Stimulated activated CD4-positive, alpha-beta T cell treated with anti-CD3 and anti-CD28 coated beads, Interleukin-2, amount 100 ng/mL, for 4 hours (primary cell): Measurements from ENCODE around the gene PROSER2.

Source experiments
- DNase-seq: peaks from one replicate; pipeline ENCODE4 v3.0.0-alpha.2; 2020; ENCODE audit warnings: low read depth

Gene PROSER2, protein sequence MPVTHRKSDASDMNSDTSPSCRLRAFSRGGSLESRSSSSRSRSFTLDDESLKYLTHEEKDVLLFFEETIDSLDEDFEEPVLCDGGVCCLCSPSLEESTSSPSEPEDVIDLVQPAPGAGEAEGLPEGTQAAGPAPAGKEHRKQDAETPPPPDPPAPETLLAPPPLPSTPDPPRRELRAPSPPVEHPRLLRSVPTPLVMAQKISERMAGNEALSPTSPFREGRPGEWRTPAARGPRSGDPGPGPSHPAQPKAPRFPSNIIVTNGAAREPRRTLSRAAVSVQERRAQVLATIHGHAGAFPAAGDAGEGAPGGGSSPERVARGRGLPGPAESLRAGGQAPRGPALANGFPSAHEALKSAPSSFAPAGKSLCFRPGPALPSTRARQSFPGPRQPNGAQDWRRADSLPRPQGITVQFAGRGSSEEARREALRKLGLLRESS

DNA sequence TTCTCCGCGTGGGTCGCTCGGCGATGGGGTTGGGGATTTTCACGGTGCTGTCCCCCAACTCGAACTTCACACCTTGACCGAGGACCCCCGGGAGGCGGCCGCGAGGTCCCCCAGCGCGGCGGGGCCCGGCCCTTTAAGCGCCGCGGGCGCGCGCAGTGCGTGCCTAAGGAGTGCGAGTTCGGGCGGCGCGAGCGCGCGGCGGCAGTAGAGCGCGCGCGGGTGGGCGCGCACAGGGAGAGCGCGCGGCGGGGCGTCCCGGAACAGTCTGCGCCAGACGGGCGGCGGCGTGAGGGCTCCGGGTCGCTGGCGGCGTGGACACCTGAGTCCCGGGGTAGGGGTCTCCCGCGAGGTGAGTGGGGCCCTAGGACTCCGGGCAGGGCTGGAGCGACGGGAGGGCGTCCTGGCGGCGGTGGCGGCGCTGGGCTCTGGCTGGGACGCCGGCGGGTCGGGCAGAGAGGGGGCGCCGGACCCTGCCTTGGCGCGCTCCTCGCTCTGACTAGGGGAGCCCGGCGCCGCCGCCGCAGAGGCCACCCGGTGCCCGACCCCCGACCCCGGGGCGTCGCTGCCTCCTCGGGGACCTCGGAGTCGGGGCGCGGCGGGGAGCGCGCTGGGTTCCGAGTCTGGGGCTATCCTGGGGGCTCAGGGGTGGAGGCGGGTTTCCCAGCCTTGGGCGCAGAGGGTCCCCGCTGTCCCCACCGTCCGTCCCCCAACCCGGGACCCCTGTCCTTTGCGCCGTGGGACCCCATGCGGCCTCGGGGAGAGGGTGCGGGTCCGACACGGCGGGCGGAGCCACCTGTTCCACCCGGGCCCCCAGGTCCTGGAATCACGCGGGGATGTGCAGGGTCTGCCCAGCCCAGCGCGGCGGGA is at the start of gene PROSER2:
Gene PROSER2, plus strand, starts transcription at position 235 of the 867 bp plus-strand sequence. CDS start 28,722 bp downstream, outside the sequence.
- DNase-seq = peak; percentile 24

- DNase-seq = no peak
Observed at GRCh38 chr10:11773761-11774441, 49.3 kb upstream of the PROSER2 start.

DNA sequence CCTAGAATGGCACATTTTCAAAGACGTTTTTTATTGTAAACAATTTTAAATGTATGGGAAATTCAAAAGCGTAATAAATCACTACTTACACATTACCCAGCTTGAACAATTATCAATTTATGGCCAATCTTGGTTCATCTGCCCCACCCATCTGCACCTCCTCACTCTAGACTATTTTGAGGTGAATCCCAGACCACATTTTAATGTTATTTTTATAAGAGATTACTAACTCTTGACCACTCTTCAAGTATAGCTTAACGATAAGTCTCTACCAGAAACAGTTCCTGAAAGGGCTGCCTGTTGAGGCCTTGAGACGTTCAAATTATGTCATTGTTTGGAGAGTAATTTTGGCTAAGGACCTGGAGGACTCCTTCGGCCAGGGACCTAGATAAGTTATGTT is 47.7 kb upstream of the PROSER2 start:
- no peak for DNase-seq

DNA sequence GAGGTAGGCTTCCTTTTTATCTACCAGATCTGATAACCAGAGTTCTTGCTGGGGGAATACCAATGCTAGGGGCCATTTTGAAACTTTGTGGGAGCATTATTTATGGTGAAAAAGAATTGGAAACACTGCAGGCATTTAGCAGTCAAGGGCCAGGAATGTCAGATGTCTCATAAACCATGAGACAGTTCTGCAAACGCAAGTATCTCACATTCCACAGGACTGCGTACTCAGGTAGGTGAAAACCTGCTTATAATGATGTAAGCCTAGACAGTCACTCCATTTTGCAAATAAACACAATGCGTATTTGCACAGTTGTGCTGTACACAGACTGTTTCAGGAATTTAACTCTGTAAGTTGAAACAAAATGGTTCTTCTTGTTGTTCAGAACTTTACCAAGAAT is 47.1 kb upstream of the PROSER2 start:
- no peak for DNase-seq

- DNase-seq = no peak
Observed at GRCh38 chr10:11781114-11781513, 42.0 kb upstream of the PROSER2 start.

DNA sequence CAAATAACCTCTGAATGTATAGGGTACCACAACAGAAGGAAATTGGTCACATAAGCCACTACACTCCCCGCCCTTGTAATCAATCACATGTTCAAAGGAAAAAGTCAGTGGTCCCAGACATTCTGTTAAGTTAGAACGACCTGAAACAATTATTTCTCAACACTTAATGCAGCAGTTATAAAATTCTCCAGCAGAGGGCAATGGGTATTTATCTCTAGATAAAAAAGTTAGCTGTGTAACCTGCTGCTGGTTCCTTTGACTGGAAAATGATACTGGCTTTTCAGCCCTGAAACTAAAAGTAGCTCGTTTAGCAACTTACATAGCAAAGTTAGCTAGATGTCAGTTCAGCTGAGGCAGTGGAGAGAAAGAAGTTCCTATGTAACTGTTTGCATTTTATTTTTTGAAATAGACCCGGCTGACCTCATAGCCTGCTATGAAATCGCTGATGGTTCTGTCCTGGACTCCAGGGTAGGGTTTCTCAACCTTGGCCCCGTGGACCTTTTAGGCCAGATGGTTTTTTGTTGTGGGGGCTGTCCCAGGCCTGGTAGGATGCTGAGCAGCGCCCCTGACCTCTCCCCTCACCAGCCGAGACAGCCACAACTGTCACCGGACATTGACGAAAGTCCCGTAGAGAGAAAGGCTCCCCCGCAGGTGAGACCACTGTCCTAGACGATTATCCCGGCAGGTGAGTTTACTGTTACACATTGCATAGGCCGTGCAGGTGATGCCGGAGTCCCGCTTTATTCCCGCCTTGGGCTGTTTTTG is 40.2 kb upstream of the PROSER2 start:
- DNase-seq = no peak

GRCh38 chr10:11783558-11783865 is 39.6 kb upstream of the PROSER2 start:
- DNase-seq = no peak

GRCh38 chr10:11787374-11787773 is 35.8 kb upstream of the PROSER2 start:
- no peak for DNase-seq

GRCh38 chr10:11787846-11788245 is 35.3 kb upstream of the PROSER2 start:
- DNase-seq = no peak

GRCh38 chr10:11789306-11789705 is 33.9 kb upstream of the PROSER2 start:
- DNase-seq = no peak

DNA sequence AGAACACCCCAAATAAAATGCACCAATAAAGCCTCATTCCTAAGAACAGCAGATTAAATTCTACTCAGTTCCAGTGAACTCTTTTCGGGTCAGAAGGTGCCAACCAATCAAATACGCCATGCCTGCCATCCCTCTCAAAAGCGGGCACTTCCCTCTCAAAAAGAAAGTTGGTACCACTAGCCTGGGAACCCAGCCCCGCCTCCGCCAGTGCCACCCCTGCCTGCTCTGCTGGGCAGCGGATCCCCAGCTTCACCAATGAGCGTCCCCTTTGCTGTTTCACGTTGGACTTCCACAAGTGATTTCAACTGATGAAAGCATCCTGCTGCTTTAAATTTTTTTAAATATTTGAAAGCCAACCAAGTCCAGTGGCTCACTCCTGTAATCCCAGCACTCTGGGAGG is 33.2 kb upstream of the PROSER2 start:
- no peak for DNase-seq

GRCh38 chr10:11793762-11794479 is 29.2 kb upstream of the PROSER2 start:
- DNase-seq = no peak

GRCh38 chr10:11794566-11794965 is 28.6 kb upstream of the PROSER2 start:
- no peak for DNase-seq

GRCh38 chr10:11795101-11795920 is 27.8 kb upstream of the PROSER2 start:
- DNase-seq = peak; percentile 15

- no peak for DNase-seq
Observed at GRCh38 chr10:11796474-11796873, 26.7 kb upstream of the PROSER2 start.

DNA sequence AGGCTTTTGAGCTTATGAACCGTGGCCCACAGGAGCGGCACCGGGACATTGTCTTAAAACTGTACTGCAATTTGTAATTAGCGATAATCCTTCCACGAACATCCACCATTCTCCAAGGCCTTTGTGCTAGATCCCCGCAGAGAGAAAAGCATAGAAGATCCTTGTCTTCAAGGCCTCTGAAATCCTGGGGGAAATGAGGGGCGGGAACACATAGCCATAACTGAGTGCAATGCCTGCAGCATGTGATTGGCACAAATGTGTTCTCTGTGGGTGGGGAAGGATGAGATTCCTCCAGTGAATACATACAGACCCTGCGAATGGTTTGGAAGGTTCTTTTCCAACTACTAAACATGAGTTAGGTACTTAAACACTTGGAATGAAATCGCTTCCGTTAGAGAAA is 25.9 kb upstream of the PROSER2 start:
- no peak for DNase-seq

DNA sequence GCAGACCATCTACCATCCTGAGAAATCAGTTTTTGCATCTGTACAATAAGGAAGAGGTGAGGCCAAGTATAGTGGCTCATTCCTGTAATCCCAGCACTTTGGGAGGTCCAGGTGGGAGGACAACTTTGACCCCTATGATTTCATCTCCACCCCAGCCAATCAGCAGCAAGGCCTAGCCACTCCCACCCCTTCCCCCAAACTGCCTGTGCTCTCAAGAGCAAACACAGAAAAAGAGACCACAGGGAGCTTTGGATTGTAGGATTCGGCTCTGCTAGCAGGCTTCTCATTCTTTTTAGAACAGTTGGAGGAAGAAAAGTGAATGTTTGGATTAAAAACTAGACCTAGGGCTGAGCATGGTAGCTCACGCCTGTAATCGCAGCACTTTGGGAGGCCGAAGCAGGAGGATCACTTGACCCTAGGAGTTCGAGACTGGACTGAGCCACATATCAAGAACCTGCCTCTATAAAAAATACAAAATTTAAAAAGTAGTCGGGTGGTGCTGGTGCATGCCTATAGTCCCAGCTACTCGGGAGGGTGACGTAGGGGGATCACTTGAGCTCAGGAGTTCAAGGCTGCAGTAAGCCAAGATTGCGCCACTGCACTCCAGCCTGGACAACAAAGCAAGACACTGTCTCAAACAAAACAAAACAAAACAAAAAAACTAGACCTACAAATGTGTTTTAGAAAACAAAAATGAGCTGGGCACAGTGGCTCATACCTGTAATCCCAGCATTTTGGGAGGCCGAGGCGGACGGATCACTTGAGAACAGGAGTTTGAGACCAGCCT is 25.1 kb upstream of the PROSER2 start:
- DNase-seq = no peak

DNA sequence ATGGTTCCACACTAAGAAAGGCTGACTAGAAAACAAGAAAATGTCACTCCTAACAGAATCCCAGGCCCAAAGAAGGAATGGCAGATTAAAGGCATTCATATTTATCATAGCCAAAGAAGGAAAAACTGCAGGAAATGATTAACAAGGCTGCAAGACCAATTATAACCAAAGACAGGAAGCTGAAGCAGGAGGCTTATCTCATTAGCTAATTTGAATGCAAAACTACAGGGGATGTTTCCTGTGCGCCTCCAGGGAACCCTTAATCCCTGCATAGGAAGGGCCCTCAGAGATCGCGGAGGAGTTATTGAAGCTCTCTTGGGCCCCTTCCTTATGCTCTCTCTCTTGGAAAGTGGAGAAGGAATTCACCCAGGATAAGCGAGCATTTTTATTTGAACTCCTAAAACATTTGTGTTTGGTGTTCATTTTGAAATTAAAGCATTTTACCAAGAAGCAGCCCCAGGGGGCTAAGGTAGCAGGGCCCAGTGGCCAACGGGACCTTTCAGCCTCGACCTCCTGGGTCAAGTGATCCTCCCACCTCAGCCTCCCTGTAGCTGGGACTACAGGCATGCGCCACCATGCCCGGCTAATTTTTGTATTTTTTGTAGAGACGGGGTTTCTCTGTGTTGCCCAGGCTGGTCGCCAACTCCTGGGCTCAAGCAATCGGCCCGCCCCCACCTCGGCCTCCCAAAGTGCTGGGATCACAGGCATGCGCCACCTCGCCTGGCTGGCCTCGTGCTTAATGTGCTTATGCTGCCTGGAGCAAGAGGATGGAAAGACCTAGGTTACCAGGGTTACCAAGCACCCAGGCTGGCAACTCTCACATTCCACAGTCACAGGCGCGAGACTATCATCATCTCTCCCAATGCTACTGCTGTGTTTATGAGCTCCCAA is 24.1 kb upstream of the PROSER2 start:
- DNase-seq = no peak

DNA sequence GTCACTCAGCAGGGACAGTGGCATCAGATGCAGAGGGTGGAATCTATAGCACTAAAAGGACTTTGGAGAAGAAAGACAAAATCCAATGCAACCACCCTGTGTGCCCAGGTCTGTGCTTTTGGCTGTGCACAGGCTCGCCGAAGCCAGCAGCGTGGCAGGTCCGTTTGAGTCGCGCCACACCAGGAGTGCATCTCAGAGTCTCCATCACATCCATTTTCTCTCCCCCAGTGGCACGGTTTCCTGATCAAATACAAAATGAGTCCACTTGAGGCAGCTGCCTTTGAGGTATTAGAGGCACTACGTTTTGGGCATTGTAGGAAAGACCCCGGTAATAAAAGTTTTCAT is 23.4 kb upstream of the PROSER2 start:
- DNase-seq = no peak
